GM19240 (cell line): ENCODE data around the gene ABCB8.
"Not testable (repeated sequence)": the region's sequence is repeated elsewhere in the genome, so short reads cannot be mapped to it uniquely, and the experiment has no call there.

Experiments
- DNase-seq: peaks from one replicate; pipeline ENCODE4 v3.0.0; 2011; ENCODE audit warnings: low spot score; ENCODE audit not compliant: insufficient read length

ABCB8 gene

DNA sequence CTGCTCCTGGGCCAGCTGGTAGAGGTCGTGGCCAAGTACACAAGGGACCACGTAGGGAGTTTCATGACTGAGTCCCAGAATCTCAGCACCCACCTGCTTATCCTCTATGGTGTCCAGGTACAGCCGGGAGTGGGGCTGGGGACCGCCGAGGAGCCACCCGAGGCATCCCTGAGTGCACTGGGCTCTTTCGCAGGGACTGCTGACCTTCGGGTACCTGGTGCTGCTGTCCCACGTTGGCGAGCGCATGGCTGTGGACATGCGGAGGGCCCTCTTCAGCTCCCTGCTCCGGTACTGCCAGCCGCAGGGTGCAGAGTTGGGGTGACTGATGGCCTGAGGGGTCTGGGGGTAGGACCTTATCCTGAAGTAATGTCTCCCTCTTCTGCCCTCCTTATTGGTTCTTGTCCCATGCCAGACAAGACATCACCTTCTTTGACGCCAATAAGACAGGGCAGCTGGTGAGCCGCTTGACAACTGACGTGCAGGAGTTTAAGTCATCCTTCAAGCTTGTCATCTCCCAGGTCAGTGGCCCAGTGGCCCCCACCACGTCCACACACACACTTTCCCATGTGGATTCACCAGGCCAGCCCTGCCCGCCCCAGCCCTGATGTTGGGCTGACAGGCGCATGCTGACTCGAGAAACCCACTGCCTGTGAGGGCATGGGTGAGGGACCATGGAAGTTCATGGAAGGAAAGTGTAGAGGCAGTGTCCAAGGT, 6.2 kb downstream of the ABCB8 start:
- no peak for DNase-seq

DNA sequence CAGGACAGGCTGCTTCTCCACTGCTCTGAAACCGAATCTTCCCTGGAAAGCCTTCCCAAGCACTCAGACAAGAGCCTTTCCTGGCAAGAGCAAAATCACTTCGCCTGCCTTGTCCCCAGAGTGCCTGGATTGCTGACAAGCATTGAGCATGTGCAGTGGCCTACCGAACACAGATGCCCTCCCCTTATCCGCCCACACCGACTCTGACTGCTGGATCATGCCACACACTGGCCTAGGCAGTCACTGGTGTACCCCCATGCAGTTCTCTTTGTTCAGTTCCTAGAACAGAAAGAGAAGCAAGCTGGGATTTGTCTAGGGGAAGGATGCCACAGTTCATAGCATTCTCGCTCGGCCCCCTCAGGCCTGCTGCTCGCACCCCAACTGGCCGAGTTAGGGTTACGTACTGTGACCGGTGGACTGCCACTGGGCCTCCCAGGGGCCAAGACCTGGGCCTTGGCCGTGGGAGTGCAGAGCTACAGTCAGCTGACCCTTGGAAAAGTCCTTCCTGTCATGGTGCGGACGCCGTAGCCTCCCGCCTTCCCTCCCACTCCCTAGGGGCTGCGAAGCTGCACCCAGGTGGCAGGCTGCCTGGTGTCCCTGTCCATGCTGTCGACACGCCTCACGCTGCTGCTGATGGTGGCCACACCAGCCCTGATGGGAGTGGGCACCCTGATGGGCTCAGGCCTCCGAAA, 6.9 kb downstream of the ABCB8 start:
- no peak for DNase-seq

DNA sequence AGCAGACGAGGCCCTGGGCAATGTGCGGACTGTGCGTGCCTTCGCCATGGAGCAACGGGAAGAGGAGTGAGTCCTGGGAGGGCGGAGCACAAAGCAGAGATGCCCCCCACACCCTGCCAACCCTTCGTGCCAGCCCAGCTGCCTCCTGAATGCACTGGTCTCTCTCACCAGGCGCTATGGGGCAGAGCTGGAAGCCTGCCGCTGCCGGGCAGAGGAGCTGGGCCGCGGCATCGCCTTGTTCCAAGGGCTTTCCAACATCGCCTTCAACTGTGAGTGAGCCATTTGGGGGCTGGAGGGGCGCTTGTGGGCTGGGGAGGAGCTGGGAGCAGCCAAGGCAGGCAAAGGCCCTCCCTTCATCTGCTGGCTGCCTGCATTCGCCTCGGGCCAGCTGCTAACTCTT, 7.7 kb downstream of the ABCB8 start:
- no peak for DNase-seq

DNA sequence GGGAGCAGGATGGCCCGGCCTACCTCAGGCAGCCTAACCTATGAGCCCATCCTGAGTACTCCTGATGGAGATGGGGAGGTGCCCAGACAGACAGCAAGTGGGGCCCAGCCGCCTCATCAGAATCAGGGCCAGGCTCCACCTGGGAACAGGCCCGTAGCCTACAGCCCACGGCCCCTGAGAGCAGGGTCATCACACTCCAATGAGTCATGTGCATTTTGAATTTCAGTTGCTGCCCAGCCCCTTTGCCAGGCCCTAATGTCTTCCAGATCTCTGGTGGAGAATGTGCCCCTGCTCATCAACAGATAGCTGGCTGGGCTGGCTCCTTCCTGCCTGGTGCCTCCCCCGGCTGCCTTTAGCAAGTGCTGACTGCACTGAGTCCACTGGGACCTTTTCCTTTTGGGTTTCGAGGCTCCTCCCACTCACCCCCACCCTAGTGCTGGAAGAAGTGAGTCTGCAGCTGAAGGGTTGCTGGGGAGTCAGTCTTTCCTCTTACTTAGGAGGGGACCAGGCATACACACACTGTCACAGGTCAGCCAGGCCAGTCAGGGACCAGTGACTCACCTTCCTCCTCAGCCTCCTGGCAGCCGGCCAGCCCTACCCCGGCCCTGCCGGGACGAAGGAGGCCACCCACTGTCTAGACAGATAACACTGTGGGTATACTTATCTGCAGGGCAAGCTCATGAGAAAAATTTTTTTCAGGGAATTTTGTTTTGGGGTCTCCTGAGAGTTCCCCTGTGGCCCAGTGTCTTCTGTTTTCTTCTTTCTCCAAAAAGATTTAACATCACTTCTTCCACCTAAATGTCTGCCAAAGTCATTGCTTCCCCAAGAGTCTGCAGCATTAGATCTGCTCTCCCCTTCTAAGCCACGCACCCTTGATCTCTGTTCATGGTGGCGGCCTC, 10.9 kb downstream of the ABCB8 start:
- no peak for DNase-seq

DNA sequence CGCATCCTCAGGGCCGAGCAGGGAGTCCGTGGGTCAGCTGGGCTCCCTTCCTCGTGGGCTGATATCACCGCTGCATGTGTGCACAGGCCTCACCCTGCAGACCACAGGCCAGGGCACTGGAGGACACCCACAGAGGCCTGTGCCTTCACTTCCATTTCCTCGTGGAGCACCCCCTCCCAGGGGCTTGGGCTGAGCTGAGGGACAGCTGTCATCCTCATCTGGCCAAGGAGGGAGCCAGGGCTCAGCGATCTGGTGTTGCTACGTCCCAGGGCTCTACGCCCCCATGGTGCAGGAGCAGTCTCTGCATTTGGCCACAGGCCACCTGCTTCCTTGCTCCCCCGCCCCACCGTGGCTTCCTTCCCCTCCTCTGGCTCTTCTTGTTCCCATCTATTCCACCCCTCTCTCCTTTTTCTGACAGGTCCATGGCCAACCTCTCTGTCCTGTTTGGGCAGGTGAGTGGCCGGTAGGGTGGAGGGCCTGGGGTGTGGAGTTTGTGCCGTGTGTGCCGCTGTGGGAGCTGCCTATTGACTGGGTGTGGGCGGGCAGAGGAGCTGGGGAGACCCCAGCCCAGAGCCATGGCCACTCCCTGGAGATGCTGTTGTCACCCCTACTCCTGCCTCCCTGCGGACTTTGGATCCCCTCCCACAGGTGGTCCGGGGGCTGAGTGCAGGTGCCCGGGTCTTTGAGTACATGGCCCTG, 11.7 kb downstream of the ABCB8 start:
- DNase-seq: no peak

DNA sequence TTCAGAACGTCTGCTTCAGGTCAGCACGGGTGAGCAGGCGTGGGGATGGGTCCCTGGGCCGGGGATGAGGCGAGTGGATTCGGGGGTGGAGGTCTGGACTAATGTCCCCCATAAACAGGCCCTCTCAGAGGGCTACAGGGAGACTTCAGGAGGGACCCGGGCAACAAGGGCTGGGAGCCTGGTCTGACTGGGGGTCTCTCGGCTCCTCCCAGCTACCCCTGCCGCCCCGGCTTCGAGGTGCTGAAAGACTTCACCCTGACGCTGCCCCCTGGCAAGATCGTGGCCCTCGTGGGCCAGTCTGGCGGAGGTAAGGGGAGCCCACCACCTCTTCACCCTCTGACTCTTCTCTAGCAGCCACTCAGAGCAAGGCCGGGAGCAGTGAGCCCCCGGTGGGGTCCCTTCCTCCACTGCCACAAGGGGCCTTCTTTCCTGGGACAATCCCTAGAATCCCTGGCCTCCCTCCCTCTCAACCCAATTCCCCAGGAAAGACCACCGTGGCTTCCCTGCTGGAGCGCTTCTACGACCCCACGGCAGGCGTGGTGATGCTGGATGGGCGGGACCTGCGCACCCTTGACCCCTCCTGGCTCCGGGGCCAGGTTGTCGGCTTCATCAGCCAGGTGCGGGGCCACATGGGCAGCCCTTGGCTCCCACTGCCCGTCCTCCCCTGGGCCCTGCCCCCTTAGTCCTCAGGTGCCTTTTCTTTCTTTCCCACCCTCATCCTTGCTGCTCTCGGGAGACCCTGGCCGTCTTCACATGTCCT, 12.5 kb downstream of the ABCB8 start:
- no peak for DNase-seq

DNA sequence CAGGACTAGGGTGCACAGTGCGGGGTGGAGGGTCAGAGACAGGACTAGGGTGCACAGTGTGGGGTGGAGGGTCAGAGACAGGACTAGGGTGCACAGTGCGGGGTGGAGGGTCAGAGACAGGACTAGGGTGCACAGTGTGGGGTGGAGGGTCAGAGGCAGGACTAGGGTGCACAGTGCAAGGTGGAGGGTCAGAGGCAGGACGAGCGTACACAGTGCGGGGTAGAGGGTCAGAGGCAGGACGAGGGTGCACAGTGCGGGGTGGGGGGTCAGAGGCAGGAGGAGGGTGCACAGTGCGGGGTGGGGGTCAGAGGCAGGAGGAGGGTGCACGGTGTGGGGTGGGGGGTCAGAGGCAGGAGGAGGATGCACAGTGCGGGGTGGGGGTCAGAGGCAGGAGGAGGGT, 15.2 kb downstream of the ABCB8 start:
- not testable (repeated sequence) for DNase-seq

DNA sequence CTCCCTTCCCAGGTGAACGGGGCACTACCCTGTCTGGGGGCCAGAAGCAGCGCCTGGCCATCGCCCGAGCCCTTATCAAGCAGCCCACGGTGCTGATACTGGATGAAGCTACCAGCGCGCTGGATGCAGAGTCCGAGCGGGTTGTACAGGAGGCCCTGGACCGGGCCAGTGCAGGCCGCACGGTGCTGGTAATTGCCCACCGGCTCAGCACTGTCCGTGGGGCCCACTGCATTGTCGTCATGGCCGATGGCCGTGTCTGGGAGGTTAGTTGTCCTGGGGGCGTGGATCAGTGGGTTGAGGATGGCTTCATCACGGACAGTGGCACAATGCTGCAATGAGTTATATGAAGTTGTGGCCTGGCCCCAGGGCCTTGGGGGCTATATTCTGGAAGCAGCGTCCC, 15.7 kb downstream of the ABCB8 start:
- no peak for DNase-seq

DNA sequence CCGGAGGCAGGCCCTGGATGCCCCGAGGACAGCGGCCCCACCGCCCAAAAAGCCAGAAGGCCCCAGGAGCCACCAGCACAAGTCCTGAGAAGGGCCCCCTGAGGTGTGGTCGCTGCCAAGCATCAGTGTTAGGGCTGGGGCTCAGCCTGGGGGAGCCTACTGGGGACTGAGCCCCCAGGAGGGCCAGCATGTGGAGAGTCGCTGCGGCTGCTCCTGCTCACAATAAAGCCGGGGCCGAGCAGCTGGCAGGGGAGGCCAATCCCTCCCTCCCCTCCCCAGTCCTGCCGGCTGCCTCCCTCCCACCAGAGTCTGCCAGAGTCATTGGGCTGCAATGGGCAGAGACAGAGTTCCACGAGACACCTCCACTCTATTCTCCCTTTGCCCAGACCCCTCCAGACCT, 17.0 kb downstream of the ABCB8 start:
- no peak for DNase-seq

DNA sequence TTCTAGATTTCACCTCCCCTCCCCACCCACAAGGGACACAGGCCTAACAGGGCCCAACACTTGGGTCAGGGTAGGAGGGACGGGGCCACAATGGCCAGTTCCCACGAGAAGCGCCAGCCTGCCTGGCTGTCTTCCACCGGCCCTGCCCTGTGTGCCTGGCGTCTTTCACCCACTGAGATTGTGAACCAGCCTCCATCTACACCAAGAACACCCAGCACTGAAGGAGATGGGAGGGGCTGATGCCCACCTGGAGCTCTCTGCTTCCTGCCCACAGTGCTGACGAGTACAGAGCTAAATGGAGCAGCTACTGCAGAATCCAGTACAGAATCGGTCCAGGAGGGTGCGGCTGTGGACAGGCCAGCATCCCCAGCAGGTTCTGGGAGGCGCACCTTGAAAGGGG, 17.7 kb downstream of the ABCB8 start:
- no peak for DNase-seq

DNA sequence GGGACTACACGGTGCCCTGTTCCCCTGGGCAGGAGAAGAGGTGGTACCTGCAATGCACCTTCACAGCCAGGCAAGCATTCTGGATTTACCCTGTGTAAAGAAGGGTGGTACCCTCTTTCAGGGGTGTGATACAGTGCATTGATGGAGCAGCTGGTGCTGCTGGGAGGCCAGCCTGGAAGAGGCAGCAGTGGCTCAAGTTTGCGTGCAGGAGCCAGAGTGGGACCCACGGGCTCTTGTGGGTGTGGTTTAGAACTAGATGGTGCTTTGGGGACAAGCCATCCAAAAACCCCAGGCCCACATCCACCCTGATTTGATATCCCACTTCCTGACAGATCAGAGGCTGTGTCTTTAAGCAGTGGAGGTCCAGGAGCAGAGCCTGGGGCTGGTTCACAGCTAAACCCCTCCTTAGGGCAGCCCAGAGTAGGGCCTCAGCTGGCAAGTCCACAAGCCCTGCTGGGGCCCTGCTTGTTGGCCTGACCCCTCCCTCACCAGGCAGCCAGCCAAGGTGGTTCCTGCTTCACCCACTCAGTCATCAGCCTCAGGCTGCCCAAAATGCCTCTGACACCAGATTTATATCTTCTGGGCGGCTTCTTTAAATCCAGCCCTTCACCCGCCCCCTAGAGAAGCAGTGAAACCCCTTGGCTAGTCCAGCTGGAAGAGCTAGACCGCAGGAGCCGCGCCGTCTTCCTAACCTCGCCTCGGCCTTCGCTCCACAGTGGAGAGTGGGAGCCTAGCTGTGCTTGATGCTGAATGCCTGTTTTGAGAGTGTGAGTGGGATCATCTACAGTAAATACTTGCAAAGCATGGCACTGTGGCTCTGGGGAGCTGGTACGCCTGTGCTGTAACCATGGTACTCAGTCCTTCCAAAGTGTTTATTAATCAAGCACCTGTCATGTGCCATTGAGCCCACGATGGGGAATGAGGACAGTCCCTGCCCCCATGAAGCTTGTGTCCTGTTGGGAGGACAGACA, 18.6 kb downstream of the ABCB8 start:
- no peak for DNase-seq

DNA sequence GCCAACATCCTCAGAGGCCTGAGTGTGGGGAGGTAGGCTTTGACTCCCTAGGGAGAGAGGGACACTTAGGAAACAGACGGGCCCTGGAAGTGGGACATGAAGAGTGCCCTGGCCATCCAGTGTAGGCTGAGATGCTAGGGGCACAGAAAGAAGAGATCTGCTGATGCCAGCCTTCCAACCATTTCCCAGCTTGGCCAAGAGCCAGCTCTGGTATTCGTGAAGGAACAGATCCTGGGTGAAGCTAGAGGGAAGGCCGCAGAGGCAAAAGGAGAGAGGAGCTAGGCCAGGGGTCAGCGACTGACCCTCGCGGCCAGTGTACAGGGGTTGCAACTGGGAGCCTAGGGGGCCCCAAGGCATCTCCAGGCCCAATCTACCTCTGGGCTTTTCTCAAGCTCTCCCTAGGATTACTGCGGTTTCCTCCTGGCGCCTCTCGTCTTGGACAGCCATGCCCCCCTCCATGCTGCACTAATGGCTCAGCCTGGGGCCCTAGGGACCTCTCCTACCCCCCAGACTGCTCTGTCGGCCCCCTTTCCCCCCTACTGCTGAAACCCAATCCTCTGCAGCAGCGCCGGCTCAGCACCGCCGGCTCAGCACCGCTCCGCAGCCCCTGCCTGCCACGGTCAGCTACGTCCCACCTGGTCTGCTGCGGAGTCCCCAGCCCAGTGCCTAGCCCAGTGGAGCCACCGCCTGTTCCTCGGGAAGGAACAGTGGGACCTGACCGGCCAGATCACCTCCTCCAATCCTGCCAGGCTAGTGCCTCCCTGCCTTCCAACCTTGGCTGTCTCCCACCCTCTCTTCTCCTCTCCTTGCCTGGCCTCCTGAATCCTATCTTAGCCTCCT, 19.9 kb downstream of the ABCB8 start, which contains the start of gene ASIC3:
TSS of gene ASIC3 (plus strand) at position 556 of the 840 bp plus-strand sequence. CDS start 355 bp downstream, outside the sequence.
- no peak for DNase-seq

DNA sequence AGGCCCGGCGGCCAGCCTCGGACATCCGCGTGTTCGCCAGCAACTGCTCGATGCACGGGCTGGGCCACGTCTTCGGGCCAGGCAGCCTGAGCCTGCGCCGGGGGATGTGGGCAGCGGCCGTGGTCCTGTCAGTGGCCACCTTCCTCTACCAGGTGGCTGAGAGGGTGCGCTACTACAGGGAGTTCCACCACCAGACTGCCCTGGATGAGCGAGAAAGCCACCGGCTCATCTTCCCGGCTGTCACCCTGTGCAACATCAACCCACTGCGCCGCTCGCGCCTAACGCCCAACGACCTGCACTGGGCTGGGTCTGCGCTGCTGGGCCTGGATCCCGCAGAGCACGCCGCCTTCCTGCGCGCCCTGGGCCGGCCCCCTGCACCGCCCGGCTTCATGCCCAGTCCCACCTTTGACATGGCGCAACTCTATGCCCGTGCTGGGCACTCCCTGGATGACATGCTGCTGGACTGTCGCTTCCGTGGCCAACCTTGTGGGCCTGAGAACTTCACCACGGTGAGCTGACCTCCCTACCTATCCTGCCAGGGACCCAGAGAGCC, 20.7 kb downstream of the ABCB8 start:
- DNase-seq: no peak

DNA sequence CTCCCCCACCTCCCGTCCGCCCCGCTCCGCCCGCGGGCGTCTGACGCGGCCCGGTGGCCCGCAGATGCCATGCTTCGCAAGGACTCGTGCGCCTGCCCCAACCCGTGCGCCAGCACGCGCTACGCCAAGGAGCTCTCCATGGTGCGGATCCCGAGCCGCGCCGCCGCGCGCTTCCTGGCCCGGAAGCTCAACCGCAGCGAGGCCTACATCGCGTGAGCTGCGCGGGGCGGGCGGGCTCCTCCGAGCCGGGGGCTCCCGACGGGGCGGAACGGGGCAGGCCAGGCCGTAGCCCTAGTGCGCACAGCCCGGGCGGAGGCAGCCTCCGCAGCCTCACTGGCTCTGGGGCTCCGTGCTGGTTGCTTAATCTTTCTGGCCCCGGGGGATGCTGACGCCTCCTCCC, 22.9 kb downstream of the ABCB8 start:
- DNase-seq: no peak

DNA sequence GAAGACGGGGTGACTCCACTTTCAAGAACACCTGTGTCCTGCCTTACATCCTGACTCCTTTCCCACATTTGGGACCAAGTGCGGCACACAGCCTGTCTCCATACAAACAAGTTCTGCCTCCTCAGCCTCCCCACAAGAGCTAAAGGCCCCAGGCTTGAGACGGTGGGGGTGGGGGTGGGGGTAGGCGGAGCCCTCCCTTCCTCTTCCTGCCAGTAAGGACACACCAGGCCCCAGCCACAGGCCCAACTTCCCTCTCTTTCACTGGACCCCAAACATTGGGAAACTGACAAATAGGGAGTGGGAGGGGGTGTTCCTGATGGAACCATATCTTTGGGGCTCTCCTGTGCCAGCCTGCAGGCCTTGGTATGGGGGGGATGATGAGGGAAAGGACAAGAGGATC, 24.8 kb downstream of the ABCB8 start:
- DNase-seq: no peak

DNA sequence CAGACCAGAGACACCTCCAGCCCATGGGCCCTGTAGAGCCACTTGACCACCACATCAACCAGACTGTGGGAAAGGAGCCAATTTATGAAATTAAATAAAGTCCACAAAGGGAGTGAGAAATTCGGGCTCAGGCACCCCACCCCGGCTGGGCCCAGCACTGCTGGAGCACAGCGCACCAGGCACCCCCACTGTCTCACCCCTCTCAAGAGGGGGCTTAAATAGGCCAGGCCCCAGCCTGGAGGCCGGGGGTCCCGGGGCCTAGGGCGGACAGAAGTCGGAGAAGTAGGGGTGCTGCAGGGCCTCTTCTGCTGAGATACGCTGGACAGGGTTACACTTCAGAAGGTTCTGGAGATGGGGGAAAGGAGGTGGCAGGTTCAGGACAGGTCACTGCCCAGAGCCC, 25.5 kb downstream of the ABCB8 start:
- no peak for DNase-seq

DNA sequence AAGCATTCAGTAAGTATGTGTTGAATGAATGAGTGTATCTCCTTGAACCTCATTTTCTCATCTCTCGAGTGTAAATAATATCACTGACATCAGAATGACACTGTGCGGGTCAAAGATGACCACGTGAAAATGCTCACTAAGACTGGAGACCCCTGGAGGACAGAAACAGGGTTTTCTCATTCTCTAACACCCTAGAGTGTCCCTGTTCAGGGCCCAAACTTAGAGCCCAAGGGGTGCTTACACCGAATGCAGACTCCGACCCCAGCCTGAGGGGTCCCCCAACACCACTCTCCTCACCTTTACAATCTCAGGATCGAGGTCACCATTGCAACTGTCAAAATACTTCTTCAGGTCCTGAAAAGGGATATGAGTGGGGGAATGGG, 28.0 kb downstream of the ABCB8 start:
- no peak for DNase-seq
